ENCODE data around the gene SNHG17.
"Not testable (repeated sequence)": the region's sequence is repeated elsewhere in the genome, so short reads cannot be mapped to it uniquely, and the experiment has no call there.

Gene SNHG17

DNA sequence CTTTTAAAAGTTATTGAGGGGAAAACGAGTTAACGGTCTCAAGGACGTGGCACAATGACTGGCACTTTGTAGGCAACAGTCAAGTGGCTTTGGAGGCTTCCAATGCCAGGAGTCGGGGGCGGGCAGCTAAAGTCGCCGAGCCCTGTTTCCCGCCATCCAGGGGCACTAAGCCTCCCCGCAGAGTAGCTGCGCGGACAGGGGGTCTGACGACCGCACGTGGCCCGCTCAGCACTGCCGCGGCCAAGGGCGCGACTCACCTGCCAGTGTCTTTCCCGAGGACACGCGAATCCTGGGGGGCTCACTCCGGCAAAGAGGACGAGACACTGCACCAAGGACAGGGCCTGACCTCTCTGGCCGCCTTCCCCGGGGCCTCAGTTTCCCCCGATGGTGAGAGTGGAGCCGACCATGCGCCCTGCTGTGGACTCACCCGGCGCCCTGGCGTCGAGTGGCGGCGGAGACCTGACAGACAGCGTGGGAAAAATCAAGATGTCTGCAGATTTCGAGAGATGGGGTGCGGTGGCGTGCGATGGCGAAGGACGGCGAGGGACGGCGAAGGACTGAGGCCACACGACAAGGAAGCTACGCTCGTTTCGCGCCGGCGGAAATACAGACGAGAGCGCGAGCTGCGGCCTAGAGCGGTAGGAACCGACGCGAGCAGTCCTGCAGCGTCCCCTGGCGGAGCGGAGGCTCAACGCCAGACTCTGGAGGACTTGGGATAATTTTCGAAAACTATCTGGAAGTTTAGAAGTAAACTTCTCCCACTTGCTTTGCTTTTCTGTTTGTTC, at the start of gene SNHG17:
SNHG17 (minus strand) TSS at position 559 of the 785 bp plus-strand sequence.
- peak; percentile 94 for DNase-seq (ENCODE audit: low spot score)

DNA sequence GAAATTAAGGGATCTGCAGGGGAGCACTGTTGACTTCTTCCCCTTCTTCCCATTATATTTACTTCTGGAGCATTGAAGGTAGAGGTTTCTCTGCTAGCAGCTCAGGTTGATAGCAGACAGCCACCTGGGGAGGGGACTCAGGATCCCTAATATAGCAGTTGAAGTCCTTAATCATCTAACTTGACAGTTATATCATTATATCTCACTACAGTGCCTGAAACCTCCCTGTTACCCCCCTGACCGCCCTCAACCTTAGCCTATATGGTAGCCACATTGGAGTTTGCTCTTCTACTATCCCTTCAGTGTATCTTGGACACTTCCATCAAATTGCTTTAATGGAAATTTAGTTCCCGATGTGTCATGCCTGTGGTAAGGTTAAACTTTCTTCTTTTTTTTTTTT, 44.5 kb upstream of the SNHG17 start:
- no peak for DNase-seq (ENCODE audit: low spot score)

DNA sequence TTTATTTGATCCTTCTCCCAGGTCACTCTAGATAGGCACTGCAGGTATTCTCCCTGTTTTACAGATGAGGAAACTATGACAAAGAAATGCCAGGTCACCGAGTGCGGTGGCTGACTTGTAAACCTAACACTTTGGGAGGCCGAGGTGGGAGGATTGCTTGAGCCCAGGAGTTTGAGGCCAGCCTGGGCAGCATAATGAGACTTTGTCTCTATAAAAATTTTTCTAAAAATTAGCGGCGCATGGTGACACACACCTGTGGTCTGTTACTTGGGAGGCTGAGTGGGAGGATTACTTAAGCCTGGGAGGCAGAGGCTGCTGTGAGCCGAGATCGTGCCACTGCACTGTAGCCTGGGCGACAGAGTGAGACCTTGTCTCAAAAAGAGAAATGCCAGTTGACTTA, 42.6 kb upstream of the SNHG17 start:
- DNase-seq (ENCODE audit: low spot score) = no peak

DNA sequence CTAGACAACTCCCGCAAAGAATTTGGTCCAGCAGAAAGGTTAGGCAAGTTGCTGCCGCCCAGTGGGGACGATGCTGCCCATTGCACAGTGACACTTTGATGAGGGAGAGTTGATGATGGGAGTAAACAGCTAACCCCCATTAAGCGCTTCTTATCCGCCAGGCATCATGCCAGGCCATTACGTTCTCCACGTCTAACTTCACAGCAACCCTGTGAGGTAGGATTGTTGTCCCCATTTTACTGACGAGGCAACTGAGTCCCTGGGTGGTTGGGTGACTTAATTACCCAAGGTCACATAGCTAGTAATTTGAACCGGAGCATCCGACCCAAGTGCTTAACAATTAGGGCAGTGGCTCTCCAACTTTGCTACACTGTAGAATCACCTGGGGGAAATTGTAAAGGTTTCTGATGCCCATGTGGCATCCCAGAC, 38.3 kb upstream of the SNHG17 start:
- peak; percentile 66 for DNase-seq (ENCODE audit: low spot score)

DNA sequence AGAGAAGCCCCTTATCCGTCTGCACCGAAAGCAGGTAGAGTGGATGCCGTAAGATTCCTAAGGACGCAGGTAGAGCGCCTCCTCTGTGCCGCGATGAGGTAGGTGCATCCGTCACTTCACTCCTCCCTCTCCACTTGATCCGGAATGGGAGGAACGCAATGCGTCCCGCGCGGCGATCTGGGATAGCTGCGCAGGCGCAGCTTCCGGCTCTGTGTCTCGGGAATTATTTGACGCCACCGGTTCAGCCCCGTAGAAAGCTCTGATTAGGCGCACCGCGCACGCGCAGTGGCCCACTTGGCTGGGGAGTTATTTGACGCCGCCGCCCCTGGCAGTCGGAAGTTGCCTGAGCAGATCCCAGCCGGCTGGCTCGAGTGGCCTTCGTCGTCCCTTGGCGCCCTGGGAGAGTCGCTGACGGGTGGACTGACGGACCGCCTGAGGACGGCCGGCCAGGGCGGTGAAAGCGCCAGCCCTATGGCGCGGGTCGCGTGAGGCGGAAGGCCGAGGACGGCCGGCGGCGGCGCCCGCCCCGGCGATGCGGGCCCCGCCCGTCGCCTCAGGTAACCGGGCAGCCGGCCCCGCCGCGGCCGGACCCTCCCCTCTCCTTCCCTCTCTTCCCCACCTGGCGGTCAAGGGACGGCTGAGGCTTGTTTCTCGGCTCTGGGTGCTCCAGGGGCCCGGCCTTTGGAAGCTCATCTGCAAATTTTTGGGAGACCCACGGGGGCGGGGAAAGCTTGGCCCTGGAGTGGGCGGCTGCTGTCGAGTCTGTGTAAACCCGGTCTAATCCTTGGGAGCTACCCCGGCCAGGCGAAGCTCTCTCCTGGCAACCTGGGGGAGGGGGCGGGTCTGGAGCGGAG, 37.6 kb upstream of the SNHG17 start, which contains the start of gene RALGAPB:
RALGAPB (plus strand) TSS at position 331 of the 854 bp plus-strand sequence. CDS start 15,590 bp downstream, outside the sequence.
- peak; percentile 100 for DNase-seq (ENCODE audit: low spot score)

DNA sequence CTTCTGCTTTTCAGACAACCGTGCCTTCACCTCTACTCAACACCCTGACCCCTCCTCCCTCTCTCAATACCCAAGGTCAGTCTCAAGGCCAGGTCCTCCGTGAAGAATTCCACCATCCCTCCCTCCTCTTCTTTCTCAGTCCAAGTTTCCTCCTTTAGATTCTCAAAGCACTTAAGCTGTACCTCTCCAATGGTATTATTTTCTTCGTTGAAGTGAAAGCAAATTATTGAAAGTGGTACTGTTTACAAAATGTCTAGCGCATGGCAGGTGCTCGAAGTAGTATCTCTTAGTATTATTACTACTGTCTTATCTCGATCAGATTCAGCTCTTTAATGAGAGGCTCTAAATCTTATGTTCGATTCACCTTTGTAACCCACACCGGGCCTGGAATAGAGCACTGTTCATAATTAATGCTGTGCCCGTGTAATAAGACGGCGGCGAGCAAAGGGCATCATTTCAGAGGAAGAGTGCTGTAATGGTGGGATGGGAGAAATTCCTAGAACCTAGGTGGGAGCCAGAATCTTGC, 36.9 kb upstream of the SNHG17 start:
- DNase-seq (ENCODE audit: low spot score) = no peak

DNA sequence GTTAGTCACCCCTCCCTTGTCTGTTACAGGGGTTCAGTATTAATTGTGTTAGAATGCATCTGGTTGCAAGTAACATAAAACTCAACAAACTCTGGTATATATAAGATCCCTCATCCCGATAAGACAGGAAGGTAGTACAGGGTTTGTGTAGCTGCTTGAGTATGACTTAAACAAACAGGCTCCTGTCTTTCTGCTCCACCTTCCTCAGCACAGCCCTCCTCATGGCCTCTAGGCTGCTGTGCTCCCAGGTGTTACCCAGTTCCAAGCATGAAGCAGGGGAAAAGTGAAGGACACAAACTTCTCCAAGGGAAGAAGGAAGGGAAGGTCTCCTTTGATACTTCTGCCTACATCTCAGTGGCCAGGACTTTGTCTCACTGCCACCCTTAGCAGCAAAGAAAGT, 36.1 kb upstream of the SNHG17 start:
- no peak for DNase-seq (ENCODE audit: low spot score)

DNA sequence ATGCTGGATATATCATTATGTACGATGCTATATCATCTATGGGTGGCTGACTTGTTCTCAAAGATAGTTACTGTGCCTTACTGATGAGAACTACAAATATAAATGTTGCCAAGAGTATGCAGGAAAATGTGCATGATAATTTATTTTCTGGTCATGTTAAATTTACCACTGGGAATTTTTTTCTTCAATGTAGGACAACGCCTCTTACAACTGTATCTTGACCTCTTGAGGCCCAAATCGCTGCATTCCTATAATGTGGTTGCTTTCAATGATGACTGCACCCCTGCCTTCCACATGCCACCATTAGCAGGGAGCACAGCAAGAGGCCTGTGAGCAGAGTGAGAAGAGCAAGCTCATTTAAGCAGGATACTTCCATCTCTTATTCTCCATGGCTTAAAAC, 31.9 kb upstream of the SNHG17 start:
- no peak for DNase-seq (ENCODE audit: low spot score)

DNA sequence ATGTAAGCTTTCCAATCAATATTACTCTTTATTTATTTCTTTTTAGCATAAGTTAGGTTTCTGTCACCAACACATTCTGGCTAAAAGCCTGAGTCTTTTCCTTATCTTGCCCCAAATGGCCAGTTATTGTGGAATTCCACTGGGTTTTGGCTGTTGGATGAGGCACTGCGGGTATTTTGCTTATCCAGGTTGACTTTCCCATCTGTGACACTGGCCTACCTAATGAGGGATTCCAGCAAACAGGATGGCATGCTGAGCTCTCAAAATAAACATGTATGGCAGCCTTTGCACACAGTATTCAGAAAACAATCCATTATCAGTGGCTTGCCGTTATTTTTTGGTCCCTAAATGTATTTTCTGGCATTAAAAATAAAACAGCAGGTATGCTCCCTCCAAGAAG, 31.0 kb upstream of the SNHG17 start:
- DNase-seq (ENCODE audit: low spot score) = no peak

DNA sequence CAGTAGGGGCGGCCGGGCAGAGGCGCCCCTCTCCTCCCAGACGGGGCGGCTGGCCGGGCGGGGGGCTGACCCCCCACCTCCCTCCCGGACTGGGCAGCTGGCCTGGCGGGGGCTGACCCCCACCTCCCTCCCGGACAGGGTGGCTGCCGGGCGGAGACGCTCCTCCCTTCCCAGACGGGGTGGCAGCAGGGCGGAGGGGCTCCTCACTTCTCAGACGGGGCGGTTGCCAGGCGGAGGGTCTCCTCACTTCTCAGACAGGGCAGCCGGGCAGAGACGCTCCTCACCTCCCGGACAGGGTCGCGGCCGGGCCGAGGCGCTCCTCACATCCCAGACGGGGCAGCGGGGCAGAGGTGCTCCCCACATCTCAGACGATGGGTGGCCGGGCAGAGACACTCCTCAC, 26.4 kb upstream of the SNHG17 start:
- not testable (repeated sequence) for DNase-seq (ENCODE audit: low spot score)

DNA sequence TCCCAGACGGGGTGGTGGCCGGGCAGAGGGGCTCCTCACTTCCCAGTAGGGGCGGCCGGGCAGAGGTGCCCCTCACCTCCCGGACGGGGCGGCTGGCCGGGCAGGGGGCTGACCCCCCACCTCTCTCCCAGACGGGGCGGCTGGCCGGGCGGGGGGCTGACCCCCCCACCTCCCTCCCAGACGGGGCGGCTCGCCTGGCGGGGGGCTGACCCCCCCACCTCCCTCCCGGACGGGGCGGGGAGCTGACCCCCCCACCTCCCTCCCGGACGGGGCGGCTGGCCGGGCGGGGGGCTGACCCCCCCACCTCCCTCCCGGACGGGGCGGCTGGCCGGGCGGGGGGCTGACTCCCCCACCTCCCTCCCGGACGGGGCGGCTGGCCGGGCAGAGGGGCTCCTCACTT, 26.0 kb upstream of the SNHG17 start:
- DNase-seq (ENCODE audit: low spot score) = not testable (repeated sequence)

DNA sequence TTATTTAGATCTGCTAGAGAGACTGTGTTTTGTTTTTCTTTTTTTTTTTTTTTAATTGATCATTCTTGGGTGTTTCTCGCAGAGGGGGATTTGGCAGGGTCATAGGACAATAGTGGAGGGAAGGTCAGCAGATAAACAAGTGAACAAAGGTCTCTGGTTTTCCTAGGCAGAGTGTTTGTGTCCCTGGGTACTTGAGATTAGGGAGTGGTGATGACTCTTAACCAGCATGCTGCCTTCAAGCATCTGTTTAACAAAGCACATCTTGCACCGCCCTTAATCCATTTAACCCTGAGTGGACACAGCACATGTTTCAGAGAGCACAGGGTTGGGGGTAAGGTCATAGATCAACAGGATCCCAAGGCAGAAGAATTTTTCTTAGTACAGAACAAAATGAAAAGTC, 25.5 kb upstream of the SNHG17 start:
- DNase-seq (ENCODE audit: low spot score) = not testable (repeated sequence)

DNA sequence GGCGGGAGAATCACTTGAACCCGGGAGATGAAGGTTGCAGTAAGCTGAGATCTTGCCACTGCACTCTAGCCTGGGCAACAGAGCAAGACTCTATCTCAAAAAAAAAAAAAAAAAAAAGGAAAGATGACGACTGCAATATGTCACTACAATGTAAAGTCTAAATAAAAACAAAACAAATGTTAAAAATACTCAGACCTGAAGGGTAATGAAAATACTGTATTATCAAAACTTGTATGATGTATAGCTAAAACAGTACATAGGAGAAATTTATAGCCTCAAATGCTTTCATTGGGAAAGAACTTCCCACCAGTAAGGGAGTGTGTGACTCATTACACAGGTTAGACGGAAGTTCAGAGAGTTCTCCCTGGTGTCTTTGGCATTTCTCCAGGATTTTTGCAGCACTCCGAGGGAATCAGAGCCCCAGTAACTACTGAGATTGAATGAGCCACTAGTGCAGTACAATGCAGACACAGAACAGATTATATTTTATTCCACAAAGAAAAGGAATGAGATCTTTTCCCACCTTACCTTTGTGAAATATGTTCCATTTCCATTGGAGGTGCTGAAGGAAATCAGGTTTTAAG, 25.0 kb upstream of the SNHG17 start:
- no peak for DNase-seq (ENCODE audit: low spot score)

DNA sequence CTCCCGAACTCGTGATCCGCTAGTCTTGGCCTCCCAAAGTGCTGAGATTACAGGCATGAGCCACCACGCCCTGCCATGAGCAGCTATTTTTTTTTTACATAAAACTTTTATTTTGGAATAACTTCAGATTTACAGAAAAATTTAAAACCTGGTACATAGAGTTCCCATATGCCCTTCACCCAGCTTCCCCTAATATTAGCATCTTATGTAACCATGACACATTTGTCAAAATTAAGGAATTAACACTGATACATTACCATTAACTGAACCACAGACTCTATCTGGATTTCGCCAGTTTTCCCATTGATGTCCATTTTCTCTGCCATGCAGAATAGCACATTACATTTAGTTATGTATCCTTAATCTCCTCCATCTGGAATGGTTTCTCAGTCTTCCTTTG, 23.2 kb upstream of the SNHG17 start:
- no peak for DNase-seq (ENCODE audit: low spot score)

DNA sequence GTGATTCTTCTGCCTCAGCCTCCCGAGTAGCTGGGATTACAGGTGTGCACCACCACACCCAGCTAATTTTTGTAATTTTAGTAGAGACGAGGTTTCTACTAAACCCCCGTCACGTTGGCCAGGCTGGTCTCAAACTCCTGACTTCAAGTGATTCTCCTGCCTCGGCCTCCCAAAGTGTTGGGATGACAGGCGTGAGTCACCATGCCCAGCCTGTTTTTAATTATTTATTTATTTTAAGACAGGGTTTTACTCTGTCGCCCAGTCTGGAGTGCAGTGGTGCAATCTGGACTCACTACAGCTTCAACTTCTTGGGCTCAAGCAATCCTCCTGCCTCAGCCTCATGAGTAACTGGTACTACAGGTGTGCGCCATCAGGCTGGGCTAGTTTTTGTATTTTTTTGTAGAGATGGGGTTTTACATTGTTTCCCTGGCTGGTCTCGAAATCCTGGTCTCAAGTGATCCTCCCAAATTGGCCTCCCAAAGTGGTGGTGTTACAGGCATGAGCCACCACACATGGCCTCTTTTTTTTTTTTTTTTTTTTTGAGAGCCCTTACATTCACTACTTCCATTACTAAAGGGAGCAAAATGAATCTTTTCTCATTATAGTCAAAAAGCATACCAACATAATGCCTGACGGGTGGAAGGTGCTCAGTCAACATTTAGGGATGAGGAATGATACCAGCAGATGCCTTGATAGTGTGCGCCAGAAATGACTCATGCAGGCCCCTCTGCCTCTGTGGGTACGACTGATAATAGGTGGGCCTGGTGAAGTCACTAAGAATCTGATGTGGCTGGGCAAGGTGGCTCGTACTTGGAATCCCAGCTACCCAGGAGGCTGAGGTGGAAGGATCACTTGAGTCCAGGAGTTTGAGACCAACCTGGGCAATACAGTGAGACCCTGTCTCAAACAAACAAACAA, 19.7 kb upstream of the SNHG17 start:
- no peak for DNase-seq (ENCODE audit: low spot score)

DNA sequence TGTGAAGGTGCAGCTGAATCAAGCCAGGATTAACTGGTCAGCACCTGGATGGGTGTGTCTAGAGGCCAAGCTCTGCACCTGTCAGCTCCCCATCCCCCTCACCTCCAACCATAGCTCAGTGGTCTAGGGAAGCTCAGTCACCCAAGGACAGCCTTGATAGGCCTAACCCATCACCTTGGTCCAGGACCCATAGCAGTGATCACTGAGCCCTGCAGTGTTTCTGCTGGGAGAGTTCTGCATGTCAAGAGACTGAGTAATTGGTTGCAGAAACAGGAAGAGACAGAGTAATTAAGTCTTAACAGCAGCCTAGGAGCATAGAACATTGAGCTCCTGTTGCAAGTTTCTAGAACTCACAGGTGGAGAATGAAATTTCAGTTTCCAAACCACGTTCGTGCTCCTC, 18.8 kb upstream of the SNHG17 start:
- DNase-seq (ENCODE audit: low spot score) = no peak

DNA sequence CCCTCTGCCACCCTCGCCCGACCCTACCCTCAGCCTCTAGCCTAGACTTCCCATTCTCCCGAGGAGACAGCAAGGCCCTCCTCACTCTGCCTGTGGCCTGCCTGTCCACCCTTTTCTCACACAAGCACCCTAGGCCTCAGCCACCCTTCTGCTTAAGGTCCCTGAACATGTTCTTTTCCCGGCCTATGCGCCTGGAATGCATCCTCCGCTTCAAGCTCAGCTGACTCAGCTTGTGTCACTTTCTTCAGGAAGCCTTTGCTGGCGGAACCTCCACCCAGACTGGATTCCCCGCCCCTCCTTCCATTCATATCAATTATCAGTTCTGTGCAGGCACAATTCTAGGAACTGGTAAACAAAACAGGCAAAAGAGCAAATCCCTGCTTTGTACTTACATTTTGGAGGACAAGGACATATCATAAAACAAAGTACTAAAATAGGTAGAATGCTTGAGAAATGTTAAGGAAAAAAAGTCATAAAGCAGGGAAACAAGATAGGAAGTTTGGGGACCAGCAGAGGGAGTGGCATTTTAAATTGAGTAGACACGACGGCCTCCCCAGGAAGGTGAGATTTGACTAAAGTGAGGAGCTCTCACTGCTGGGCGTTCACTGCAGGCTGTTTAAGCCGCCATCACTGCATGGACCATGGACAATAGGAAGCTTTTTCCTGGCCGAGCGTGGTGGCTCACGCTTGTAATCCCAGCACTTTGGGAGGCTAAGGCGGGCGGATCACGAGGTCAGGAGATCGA, 17.9 kb upstream of the SNHG17 start:
- DNase-seq (ENCODE audit: low spot score) = peak; percentile 42

DNA sequence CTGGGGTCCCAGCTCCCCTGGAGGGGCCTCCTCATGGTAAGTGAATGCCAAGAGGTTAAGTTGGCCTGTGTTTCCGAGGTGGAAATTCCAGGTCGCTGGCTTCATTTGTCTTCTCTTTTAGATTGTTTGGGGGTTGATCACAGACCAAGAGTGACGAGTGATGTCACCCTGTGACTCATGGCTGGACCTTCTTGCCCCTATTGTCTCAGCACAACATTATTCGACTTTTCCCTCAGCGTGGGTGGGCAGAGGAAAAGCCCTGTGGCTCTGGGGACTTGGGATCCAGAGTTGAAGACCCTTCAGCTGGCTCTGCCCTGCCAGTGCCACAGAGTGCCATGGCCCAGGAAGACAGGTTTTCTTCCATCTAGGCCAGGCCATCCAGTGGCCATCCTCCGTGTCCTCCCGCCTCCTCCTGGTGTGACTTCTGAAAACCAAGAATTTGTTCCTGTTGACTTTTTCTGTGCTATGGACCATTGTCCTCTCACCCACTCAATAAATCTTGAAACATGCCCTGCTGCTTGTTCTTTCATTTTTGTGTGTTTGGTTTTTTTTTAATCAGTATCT, 15.4 kb upstream of the SNHG17 start:
- no peak for DNase-seq (ENCODE audit: low spot score)

DNA sequence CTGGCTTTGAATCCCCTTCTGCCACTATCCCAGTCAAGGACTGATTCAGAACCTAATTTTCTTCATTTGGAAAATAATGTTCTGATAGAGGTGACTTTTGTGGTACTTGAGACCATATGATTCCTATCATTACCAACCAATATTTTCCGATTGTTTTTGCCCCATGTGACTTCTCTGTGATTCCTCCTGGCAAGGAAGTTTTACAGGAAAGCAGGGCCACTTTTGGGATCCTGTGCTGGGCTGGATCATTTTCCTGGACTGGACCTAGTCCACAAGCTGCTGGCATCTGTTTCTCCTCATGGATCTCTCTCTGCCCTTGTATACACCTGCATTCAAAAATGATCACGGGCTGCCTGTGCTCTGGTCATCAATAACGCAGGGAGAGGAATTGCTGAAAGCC, 13.9 kb upstream of the SNHG17 start:
- DNase-seq (ENCODE audit: low spot score) = no peak

DNA sequence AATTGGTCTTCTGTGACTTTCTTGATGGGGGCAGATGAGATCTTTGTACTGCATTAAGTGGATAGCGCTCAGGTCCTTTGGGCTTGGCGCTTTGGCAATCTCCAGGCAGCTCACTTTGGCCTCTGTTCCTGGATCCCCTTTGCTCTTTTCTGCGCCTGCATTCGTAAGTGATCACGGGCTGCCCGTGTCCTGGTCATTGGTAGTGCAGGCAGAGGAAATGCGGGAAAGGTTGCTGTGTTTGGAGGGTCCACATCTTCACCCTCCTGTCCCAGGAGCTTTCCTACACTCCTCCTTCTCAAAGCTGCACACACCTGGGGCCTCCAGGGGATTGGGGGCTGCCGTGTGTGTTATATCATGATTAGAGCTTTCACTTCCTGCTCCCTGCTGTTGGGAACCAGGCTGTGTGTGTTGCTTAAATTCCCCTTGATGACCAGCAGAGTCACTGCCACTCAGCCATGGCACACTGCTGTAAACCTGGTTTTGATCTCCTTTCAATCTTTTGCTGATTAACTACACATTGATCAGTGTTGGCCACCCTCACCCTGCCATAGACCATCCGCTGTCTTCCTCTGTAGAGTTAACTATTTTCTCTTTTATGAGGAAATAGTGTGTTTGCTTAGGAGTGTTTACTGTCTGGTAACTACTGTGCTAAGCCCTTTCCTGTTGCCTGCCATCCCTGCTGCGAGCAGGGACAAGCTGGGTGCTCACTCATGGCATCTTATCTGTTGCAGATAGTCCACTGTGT, 13.0 kb upstream of the SNHG17 start:
- no peak for DNase-seq (ENCODE audit: low spot score)

Data from hematopoietic multipotent progenitor cell treated with erythropoietin and hydrocortisone succinate and interleukin-3 and kit ligand, for 17 days (in vitro differentiated cells).